Left forelimb (tissue), 1 donor: Measurements from ENCODE around the gene ZBTB2.
"Not testable (repeated sequence)": the region's sequence is repeated elsewhere in the genome, so short reads cannot be mapped to it uniquely, and the experiment has no call there.

Source experiments
- DNase-seq: peaks from one replicate; pipeline ENCODE4 v3.0.0-alpha.2; 2018; ENCODE audit warnings: low spot score

ZBTB2 gene

DNA sequence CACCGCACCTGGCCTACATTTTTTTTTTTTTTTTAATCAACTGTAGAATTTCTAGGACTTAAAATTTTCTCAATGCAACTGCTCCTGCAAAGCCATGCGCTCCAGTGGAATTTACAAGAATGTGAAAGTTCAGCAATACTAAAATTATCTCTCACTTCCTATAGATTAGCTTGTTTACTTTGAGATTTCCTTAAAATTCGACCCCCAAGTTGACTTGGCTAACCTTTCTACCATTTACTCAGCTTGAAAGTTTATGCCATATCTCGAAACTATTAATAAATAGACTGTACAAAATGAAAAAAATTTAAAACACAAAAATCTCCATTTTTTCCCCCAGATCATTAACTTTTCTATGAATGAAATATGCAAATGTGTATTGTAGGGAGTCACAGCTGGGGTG lies 64.3 kb downstream of the ZBTB2 start:
- no peak for DNase-seq

GRCh38 chr6:151326116-151326825 lies 65.1 kb downstream of the ZBTB2 start:
- DNase-seq = no peak

GRCh38 chr6:151325075-151326050 lies 66.0 kb downstream of the ZBTB2 start:
- DNase-seq = peak; percentile 83

GRCh38 chr6:151324488-151324825 lies 66.9 kb downstream of the ZBTB2 start:
- no peak for DNase-seq

DNA sequence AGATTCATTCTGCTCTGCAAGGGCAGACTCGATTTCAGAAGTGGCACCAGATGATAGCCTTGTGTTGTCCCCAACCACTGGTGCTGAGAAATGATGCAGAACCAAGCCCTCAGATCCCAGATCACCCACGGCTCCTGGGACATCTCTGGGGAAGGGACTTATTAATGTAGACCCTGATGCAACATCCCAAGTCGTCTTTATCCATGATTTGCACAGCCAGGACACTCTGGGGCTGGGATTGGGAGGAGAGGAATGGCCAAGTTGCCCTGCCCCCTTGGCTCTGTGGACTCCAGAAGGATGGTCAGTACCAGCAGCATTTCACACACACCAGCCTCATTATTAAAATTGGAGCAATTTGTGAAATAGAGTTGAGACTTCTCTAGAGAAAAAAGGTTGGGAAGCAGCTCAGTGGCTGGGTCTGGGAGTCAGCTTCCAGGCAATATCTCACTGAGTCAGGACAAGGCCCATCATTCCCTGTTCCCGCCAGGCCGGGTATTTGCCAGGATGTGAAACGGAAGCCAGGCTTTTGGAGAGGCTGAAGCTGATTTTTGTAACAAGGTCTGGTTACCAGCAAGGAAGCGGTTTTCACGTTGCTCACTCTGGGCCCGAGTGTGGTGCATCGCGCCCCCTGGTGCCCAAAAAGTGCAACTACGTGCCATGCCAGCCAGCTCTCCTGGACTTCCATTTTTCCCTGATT lies 67.4 kb downstream of the ZBTB2 start:
- peak; percentile 93 for DNase-seq

DNA sequence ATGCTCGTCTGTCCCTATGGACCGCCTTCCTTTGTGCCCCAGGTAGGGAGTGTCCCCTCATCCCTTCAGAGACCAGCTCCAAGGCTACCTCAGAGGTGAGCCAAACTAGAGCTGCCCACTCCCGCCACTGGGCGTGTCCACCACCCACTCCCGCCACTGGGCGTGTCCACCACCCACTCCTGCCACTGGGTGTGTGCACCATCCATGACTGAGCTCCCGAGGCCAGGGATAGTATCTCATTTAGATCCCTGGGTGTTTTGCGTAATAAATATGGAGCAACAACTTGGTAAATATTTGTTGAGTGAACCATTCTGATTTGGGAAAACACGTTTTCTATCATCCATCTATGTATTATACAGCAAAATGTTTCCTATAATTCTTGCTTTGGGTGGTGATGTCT lies 68.8 kb downstream of the ZBTB2 start:
- no peak for DNase-seq

GRCh38 chr6:151321438-151321837 lies 69.9 kb downstream of the ZBTB2 start:
- DNase-seq = no peak

- no peak for DNase-seq
These were observed 71.2 kb downstream of the ZBTB2 start for GRCh38 chr6:151320140-151320539.

GRCh38 chr6:151317995-151318365 lies 73.4 kb downstream of the ZBTB2 start:
- no peak for DNase-seq

DNA sequence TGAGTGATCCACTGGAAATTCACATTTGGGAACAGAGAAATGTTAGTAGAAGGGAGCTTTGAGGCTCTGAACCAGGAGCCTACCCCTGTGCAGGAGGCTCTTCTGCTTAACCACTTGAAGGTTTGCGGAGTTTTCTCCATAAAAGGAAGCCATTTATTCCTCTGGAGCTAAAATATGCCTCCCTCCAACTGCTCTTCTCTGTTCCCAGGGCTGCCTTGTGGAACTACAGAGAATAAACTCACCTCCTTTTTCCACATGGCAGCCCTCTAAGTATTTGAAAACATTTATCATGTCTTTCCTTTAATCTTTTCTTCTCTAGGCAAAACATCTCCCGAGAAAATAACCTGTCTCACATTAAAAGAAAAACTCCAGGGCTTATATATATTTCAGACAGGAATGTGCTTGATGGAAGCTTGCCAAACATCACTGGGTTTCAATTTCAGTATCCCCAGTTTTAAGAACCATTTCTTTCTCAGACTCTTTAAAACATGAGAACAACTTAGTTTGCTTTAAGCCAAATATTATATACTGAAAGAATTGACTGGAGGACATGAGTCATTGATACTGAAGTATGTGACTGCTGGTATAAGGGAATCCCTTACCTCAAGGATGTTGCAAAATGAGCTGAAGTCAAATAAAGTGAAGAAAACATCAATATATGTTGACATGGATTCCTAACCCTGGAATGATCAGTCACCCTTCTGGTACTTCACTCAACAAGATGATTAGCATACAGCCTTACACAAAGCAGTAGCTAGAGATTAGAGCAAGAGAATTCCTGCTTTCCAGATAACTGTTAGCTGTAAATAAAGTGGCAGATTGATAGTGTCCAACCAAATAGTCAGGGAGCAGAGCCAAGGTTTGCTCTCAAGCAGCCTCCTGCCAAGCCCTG lies 74.0 kb downstream of the ZBTB2 start:
- no peak for DNase-seq

DNA sequence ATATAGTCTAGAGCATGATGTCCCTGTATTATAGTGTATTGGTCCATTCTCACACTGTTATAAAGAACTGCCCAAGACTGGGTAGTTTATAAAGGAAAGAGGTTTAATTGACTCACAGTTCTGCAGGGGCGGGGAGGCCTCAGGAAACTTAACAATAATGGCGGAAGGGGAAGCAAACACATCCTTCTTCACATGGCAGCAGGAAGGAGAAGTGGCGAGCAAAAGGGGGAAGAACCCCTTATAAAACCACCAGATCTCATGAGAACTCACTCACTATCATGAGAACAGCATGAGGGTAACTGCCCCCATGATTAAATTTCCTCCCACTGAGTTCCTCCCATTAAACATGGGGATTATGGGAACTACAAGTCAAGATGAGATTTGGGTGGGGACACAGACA lies 75.7 kb downstream of the ZBTB2 start:
- DNase-seq = not testable (repeated sequence)
